GM12892 (cell line): ENCODE measurements around the gene STK38L.

Source experiments
- POLR2A ChIP-seq: IDR thresholded peaks from 2 replicates; pipeline ENCODE4 v1.6.1; 2011; ENCODE audit warnings: low read depth, low read length, control low read depth
- TAF1 ChIP-seq: IDR thresholded peaks from 2 replicates; pipeline ENCODE4 v1.6.1; 2011; ENCODE audit warnings: low read depth, mild to moderate bottlenecking, control low read depth, low read length, borderline replicate concordance

GRCh38 chr12:27331927-27332324 lies 87.8 kb downstream of the STK38L start:
- TF ChIP-seq TAF1 (no peak), POLR2A (no peak)
